Spleen (tissue), 11 donors: Measurements from ENCODE around the gene TPM2. TPM values are rescaled to one million over a fixed set of nuclear protein-coding genes. Genes with fewer than 3 reads are reported as not detected.

Experiments
- DNase-seq: peaks from one replicate; pipeline ENCODE4 v3.0.0-alpha.2; 2020
- H3K27ac ChIP-seq, 8 donors: fragments of 200-600 bp; sonication (generic) in 7 of 8; 1 replicate in 4 of 8; 2 replicates in 4 of 8; pipeline versions ENCODE4 v1.5.0 to v1.8.0; 2016 to 2021; ENCODE audit warnings: inconsistent platforms in 4 of 8, mild to moderate bottlenecking in 4 of 8, moderate library complexity in 1 of 8
- H3K27me3 ChIP-seq, 7 donors: fragments of 200-600 bp; sonication (generic) in 6 of 7; replicated peaks in 1 of 7; 1 replicate in 4 of 7; 2 replicates in 3 of 7; pipeline versions ENCODE4 v1.5.0 to v1.8.0; 2016 to 2021; ENCODE audit warnings: inconsistent platforms in 3 of 7, mild to moderate bottlenecking in 1 of 7
- H3K36me3 ChIP-seq, 6 donors: fragments of 200-600 bp; sonication (generic) in 5 of 6; 1 replicate in 4 of 6; 2 replicates in 2 of 6; pipeline versions ENCODE4 v1.5.0 to v1.8.0; 2016 to 2021; ENCODE audit warnings: inconsistent platforms in 2 of 6
- H3K4me1 ChIP-seq, 6 donors: fragments of 200-600 bp; sonication (generic) in 5 of 6; 1 replicate in 3 of 6; 2 replicates in 3 of 6; pipeline versions ENCODE4 v1.5.0 to v1.8.0; 2016 to 2021; ENCODE audit warnings: inconsistent platforms in 3 of 6
- H3K4me3 ChIP-seq, 8 donors: fragments of 200-600 bp; sonication (generic) in 7 of 8; 1 replicate in 4 of 8; 2 replicates in 4 of 8; pipeline versions ENCODE4 v1.5.0 to v1.8.0; 2016 to 2021; ENCODE audit warnings: inconsistent platforms in 4 of 8, mild to moderate bottlenecking in 4 of 8, moderate library complexity in 2 of 8
- H3K9me3 ChIP-seq, 8 donors: fragments of 200-600 bp; sonication (generic) in 7 of 8; 1 replicate in 4 of 8; 2 replicates in 4 of 8; pipeline versions ENCODE4 v1.5.0 to v1.8.0; 2016 to 2021; ENCODE audit warnings: inconsistent platforms in 4 of 8
- POLR2A ChIP-seq, 3 donors: fragments of 450-650 bp; IDR thresholded peaks; one replicate each; pipeline ENCODE4 v1.5.1; 2017; ENCODE audit warnings: antibody characterized with exemption in 3 of 3, mild to moderate bottlenecking in 1 of 3
- POLR2AphosphoS5 ChIP-seq, 3 donors: sonication (generic); formaldehyde crosslinking; IDR thresholded peaks; one replicate each; pipeline ENCODE4 v1.5.1; 2017; ENCODE audit warnings: antibody characterized with exemption in 3 of 3
- WGBS, 5 donors: extraction: QIAGEN DNeasy Blood & Tissue Kit in 3 of 5; methylation state at CpG; one replicate each; pipeline versions ENCODE4 v1.1.5 to v1.1.7; 2013 to 2018; 5-methylcytosine and 5-hydroxymethylcytosine counted together
- intact Hi-C: fragments of 100-400 bp; cut with DNase I; formaldehyde crosslinking; loops from one replicate; pipeline ENCODE4 v1.15.0; 2023; ENCODE audit warnings: low total_unique reads
- polyA plus RNA-seq, 3 donors: library from polyadenylated mRNA; stranded (reverse); fragments of 200-250 nt; gene quantifications; one replicate each; pipeline ENCODE4 v1.2.1, GENCODE V29; 2013
- total RNA-seq, 7 donors: library from RNA; depleted of rRNA in 3 of 7; stranded (reverse); fragments of >200 nt in 3 of 7; fragmentation: NEBNext Ultra II Directional in 4 of 7; extraction: Animal tissue kit (Norgen Biotek cat#: 25700) in 4 of 7; gene quantifications; one replicate each; pipeline versions ENCODE4 v1.1.0 to v1.2.1, GENCODE V29; 2016 to 2021
- TF ChIP-seq, protein P1 (sequence below), 11 experiments: fragments of 200-600 bp in 7 of 11; fragments of 450-650 bp in 4 of 11; sonication (generic) in 4 of 11; IDR thresholded peaks in 8 of 11; conservative IDR thresholded peaks in 3 of 11; 1 replicate in 7 of 11; 2 replicates in 4 of 11; pipeline versions ENCODE4 v1.4.0 to v1.8.0; 2016 to 2021; ENCODE audit warnings: antibody characterized with exemption in 11 of 11, inconsistent platforms in 4 of 11, mild to moderate bottlenecking in 1 of 11
- donor health status: healthy with polysubstance abuse.
- donor health status: DM: no; HTN: no; CAD: no; lungs with moderate emphysema.
- donor health status: DM: no; HTN: no; CAD: no.
- donor health status: Bipolar disorder and iron deficiency.
- donor health status: healthy.
- donor health status: DM: no; HTN: no; CAD: no.
- donor health status: DM: yes; HTN: yes; CAD: no.

The TPM2 gene
- total and polyA plus RNA-seq, 10 donors = 43.1 to 237 (median 119) TPM

DNA sequence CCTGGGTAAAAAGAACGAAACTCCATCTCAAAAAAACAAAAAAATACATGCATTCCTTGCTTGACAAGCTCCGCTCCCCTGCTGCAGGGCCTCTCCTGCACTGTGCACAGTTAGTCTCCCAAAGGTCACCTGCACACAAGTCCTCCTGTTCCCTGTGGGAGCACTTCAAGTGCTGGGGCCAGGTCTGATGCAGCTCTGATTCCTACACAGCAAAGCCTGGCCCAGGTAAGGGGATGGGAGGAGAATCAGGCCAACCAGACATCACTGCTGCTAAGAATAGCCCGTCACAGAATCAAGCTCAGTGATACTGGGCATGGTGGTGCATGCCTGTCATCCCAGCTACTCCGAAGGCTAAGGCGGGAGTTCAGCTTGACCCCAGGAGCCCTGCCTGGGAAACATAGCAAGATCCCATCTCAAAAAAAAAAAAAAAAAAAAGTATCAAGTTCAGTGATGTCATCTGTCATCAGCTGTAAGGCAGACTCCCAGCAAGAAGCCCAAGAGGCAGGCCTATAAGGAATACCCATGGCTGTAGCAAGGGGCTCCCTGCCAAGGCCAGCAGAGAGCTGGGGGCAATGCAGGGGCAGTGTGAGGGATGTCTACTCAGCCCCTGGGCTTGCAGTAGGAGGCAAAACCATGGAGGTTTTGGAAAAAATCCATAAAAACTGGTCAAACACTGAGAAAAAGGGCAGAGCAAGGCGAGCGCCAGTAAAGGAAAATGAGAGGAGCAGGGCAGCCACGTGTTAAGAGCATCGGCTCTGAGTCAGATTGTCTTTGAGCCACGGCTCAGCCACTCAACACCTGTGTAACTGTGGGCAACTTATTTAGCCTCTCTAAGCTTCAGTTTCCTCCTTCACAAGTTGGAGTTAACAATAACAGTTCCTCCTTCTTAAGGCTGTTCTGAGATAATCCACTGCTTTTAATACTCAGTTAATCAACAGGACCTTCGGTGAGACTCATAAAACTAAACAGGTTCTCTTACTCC is 3.2 kb downstream of the TPM2 start:
- WGBS, 5 donors = 69 to 85% (median 77%) methylated on average over 11 of the region's 11 CpGs

DNA sequence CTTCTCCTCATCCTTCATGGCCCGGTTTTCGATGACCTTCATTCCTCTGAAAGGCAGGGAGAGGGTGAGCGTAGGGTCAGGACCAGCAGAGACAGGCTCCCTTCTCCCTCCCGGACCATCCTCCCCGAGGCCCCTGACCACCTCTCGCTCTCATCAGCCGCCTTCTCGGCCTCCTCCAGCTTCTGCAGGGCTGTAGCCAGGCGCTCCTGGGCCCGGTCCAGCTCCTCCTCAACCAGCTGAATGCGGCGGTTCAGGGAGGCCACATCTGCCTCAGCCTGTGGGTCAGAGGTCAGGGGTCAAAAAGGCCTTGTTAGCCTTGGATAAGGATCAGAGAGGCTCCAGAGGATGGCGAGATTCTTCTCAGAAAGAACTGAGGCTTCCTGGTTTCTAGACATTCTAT is 4.2 kb downstream of the TPM2 start:
- WGBS, 5 donors = 73 to 94% (median 82%) methylated on average over 13 of the region's 13 CpGs
- peaks cover 0 to 39% (median 7%) of the 10 kb centered on the region in 6 donors for H3K36me3 ChIP-seq
- no peak overlapping the region for H3K27ac ChIP-seq
- no peaks in the 10 kb centered on the region for H3K9me3 ChIP-seq
- DNase-seq = no peak
- peaks cover 0 to 54% (median 15%) of the 10 kb centered on the region in 6 donors for H3K4me1 ChIP-seq
- no peak overlapping the region for H3K4me3 ChIP-seq
- H3K27me3 ChIP-seq = peaks cover 0 to 7% (median 0%) of the 10 kb centered on the region in 7 donors
- peak in 2 of 3 donors; percentile 34 to 63 for TF ChIP-seq POLR2AphosphoS5 (IDR thresholded peaks at IDR 0.05)
- TF ChIP-seq, protein P1, sequence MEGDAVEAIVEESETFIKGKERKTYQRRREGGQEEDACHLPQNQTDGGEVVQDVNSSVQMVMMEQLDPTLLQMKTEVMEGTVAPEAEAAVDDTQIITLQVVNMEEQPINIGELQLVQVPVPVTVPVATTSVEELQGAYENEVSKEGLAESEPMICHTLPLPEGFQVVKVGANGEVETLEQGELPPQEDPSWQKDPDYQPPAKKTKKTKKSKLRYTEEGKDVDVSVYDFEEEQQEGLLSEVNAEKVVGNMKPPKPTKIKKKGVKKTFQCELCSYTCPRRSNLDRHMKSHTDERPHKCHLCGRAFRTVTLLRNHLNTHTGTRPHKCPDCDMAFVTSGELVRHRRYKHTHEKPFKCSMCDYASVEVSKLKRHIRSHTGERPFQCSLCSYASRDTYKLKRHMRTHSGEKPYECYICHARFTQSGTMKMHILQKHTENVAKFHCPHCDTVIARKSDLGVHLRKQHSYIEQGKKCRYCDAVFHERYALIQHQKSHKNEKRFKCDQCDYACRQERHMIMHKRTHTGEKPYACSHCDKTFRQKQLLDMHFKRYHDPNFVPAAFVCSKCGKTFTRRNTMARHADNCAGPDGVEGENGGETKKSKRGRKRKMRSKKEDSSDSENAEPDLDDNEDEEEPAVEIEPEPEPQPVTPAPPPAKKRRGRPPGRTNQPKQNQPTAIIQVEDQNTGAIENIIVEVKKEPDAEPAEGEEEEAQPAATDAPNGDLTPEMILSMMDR (IDR thresholded peaks at IDR 0.05 in 8 of 11, conservative IDR thresholded peaks at IDR 0.05 in 3 of 11) = no peak
- no peak for TF ChIP-seq POLR2A (IDR thresholded peaks at IDR 0.05)
- intact Hi-C loops = no loop called here

More for the DNA sequence above, 3.2 kb downstream of the TPM2 start:
- Histone ChIP-seq H3K9me3 (no peaks in the 10 kb centered on the region), H3K36me3 (peaks cover 0 to 39% (median 7%) of the 10 kb centered on the region in 6 donors), H3K4me3 (peak overlapping the region in 1 of 8 donors; percentile 67), H3K27me3 (peaks cover 0 to 7% (median 0%) of the 10 kb centered on the region in 7 donors), H3K27ac (peak overlapping the region in 1 of 8 donors; percentile 17), H3K4me1 (peaks cover 0 to 58% (median 18%) of the 10 kb centered on the region in 6 donors)
- DNase-seq = no peak
- TF ChIP-seq, protein P1 (IDR thresholded peaks at IDR 0.05 in 8 of 11, conservative IDR thresholded peaks at IDR 0.05 in 3 of 11) = no peak
- no peak for TF ChIP-seq POLR2A (IDR thresholded peaks at IDR 0.05)
- no peak for TF ChIP-seq POLR2AphosphoS5 (IDR thresholded peaks at IDR 0.05)
- intact Hi-C loops = no loop called here

DNA sequence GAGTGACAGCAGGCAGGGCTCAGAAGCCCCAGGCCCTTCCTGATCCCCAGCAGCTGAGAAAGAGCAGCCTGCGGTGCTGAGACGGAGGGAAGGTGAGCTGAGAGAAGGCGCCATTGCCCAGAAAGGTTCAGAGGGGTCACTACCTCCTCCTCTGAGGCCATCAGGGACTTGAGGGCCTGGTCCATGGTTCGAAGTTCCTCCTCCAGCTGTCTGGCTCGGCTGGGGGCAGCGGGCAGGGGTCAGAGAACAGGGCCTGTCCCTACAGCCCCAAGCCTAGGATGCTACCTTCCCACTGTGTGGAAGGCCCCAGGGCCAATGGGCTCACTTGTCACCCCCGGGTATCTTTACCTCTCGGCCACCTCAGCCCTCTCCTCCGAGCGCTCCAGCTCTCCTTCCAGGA is 4.8 kb downstream of the TPM2 start:
- H3K4me3 ChIP-seq = no peak overlapping the region
- H3K9me3 ChIP-seq = no peaks in the 10 kb centered on the region
- H3K4me1 ChIP-seq = peaks cover 0 to 51% (median 10%) of the 10 kb centered on the region in 6 donors
- DNase-seq = peak; percentile 47
- no peak overlapping the region for H3K27ac ChIP-seq
- TF ChIP-seq POLR2A (IDR thresholded peaks at IDR 0.05) (no peak), POLR2AphosphoS5 (IDR thresholded peaks at IDR 0.05) (no peak)
- TF ChIP-seq, protein P1 (IDR thresholded peaks at IDR 0.05 in 8 of 11, conservative IDR thresholded peaks at IDR 0.05 in 3 of 11) = no peak
- intact Hi-C loops = no loop called here
- WGBS, 5 donors = 93 to 97% (median 95%) methylated on average over 7 to 10 of the region's 10 CpGs
- peaks cover 0 to 4% (median 0%) of the 10 kb centered on the region in 7 donors for H3K27me3 ChIP-seq
- H3K36me3 ChIP-seq = peaks cover 0 to 39% (median 7%) of the 10 kb centered on the region in 6 donors

DNA sequence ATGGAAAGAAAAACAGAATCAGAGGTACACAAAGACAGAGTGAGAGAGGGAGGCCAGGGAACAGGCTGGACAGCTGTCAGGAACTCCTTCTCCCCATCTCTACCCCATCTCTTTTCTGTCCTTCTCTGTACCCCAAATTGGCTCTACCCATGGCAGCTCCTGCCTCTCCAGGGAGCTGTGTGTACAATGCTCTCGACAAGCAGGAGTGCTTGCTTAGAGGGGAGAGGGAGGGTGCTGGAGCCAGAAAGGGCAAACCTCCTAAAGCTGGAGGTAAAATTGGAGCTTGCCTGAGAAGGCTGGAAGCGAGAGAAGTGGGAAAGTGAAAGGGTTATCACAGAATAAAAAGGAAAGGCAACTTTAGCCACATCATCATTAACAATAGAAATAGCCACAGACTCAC is 6.4 kb downstream of the TPM2 start:
- Histone ChIP-seq H3K36me3 (peaks cover 0 to 39% (median 7%) of the 10 kb centered on the region in 6 donors), H3K4me1 (peaks cover 0 to 35% (median 4%) of the 10 kb centered on the region in 6 donors), H3K27ac (no peak overlapping the region), H3K27me3 (no peaks in the 10 kb centered on the region), H3K9me3 (no peaks in the 10 kb centered on the region), H3K4me3 (no peak overlapping the region)
- WGBS, 5 donors = 71 to 89% (median 85%) methylated on average over 2 of the region's 2 CpGs
- TF ChIP-seq POLR2A (IDR thresholded peaks at IDR 0.05) = no peak
- no peak for TF ChIP-seq POLR2AphosphoS5 (IDR thresholded peaks at IDR 0.05)
- TF ChIP-seq, protein P1 (IDR thresholded peaks at IDR 0.05 in 8 of 11, conservative IDR thresholded peaks at IDR 0.05 in 3 of 11) = no peak
- DNase-seq = peak; percentile 6
- intact Hi-C loops = no loop called here
